Breast epithelium (tissue), 3 donors: ENCODE data around the gene SSTR5.

Experiments used
- POLR2AphosphoS5 ChIP-seq, 3 donors: sonication (generic); formaldehyde crosslinking; IDR thresholded peaks; one replicate each; pipeline ENCODE4 v1.6.1; 2017; ENCODE audit warnings: antibody characterized with exemption in 3 of 3
- TF ChIP-seq, protein P1 (sequence below), 3 donors: fragments of 450-650 bp; IDR thresholded peaks; one replicate each; pipeline ENCODE4 v1.5.1; 2016 to 2017; ENCODE audit warnings: antibody characterized with exemption in 3 of 3, mild to moderate bottlenecking in 3 of 3, moderate library complexity in 3 of 3

DNA sequence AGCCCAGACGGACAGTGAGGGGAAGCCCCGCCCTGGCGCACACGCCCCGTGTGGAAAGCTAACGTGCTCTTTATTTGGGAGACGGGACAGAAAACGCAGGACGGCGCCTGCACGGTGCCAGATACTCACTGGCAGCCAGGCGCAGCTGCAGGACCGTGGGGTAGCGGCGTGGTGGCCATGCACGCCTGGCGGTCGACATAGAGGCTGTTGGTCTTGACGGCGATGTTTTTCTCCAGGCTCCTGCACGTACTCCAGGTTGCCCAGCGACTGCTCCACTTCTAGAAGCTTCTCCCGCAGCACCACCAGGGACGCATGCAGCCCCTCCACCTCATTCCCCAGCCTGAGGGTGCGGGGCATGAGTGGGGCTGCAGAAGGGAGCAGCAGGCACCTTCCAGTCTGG lies 28.6 kb downstream of the SSTR5 start:
- TF ChIP-seq, protein P1, sequence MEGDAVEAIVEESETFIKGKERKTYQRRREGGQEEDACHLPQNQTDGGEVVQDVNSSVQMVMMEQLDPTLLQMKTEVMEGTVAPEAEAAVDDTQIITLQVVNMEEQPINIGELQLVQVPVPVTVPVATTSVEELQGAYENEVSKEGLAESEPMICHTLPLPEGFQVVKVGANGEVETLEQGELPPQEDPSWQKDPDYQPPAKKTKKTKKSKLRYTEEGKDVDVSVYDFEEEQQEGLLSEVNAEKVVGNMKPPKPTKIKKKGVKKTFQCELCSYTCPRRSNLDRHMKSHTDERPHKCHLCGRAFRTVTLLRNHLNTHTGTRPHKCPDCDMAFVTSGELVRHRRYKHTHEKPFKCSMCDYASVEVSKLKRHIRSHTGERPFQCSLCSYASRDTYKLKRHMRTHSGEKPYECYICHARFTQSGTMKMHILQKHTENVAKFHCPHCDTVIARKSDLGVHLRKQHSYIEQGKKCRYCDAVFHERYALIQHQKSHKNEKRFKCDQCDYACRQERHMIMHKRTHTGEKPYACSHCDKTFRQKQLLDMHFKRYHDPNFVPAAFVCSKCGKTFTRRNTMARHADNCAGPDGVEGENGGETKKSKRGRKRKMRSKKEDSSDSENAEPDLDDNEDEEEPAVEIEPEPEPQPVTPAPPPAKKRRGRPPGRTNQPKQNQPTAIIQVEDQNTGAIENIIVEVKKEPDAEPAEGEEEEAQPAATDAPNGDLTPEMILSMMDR (IDR thresholded peaks at IDR 0.05): no peak
- TF ChIP-seq POLR2AphosphoS5 (IDR thresholded peaks at IDR 0.05): no peak
